Measurements from ENCODE around the gene PSMB5.
A peak's percentile ranks its signal among the peaks of the same experiment; 100 is the strongest.

PSMB5 gene

GRCh38 chr14:22985894-22986507 is 48.7 kb downstream of the PSMB5 start:
- ATAC-seq, result no peak

DNA sequence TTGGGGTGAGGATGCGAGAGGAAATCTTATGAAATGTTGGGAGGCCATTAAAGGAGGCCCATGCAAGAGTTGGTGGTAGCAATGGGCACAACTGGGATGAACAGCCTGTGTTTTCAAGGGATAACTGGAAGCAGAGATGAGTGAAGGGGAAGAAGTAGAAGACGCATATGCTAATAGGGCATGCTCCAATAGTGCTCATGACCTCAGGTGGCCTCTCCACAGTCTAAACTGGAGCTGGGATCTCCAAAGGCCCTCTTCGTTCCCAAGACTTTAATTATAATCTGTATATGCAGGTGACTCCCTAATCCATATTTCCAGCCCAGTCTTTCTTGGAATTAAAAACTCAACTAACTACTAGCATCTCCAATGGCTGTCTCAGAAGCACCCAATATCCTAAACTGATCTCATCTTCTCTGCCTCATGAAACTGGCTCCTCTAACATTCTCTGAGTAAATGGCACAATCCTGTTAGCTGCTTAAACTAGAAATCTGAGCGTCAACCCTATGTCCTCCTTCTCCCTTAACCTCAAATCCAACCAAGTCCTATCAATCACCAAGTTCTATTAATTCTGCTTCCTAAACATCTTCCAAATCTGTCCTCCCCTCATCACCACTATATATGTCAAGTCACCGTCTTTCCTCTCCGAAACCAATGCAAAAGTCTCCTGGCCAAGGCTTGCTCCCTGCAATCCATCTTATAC is 49.6 kb downstream of the PSMB5 start:
- no peak for ATAC-seq

DNA sequence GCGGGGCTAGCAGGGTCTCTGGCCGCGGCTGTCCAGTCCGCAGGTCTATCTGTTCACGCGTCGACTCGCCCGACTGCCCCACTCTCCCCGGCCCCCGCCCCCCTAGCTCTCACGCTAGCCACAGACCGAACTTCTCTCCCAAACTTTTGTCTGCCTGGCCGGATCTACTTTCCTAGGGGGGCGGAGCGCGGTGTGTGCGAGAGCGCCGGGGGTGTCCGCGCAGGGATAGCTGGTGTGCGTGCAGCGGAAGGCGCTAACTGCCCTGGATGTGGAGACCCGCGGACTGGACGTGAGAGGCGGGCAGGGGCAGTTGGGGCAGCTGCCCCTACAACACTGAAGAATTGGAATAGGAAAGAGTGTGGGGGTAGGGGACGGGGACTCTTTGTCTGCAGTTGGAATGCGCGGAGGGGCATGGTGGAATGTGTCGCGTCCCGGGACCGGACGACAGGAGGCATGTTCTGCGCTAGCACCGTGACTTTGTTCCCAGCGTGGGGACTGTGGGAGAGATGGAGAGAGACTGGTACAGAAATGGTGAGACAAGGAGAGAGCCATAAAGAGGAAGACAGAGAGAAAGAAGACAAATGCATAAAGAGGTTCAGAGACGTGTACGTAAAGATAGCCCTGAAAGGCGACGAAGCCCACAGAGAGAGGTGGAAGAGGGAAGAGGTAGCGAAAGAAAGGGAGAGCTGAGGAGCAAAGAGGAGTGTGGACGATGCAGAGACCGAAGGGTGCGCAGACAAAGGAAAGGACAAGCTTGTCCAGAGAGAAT is 52.0 kb downstream of the PSMB5 start, which contains the start of gene AJUBA:
Gene AJUBA (minus strand): TSS at position 75 of the 769 bp plus-strand sequence. CDS start 285 bp downstream, outside the sequence.
- peak; percentile 58 to 71 for ATAC-seq

- no peak for ATAC-seq
Observed at GRCh38 chr14:22981876-22982476, 52.7 kb downstream of the PSMB5 start.

DNA sequence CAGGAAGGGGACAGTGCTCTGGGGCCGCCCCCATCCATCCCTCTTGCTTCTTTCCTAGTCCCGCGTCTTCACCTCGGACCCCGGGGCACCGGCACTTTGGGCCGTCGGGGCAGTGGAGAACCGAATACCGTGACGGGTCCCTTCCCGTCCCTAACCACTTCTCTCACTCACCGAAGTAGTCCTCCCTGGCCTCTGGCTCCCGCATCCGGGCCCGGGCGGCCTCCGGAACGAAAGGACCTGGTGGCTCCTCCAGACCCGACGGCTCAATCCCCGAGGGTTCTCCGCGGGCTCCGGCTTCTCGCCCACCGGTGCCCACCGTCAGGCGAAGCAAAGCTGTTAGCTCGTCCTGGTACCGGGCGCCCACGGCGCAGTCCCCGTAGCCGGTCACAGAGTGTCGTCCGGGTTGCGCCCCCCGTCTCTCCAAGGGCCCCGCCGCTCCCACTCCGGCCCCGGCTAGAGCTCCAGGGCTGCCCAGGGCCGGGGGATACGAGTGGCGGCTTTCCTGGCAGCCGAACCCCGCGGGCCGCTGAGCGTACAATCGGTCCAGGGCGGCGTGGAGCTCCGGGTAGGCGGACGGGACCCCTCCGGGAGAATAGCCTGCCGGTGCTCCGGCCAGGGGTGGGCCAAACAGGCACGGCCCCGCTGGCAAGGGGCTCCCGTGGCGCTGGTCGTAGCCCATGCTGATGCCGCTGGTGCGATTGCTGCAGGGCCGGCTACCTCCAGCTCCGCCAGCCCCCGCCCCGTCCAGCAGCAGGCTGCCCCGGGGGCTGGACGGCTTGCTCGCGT is 53.4 kb downstream of the PSMB5 start:
- ATAC-seq, result no peak

DNA sequence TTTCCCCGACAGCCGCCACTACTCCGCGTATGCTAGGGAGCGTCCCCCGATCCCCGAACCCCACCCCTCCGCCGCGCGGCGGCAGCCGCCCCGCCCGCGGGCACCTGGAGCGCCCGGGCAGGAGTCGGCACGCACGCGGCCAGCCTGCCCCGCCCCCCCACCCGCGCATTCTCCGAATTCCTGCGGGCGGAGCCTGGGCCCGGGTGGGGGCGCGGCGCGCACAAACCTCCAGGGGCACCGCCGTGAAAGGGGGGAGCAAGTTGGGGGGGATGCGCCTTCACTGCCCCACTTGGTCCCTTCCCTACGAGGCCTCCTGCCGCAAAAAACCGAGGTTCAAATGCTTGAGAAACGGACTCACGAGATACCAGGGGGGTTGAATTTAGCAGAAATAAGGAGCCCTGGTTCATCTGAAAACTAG is 54.0 kb downstream of the PSMB5 start:
- ATAC-seq, result peak; percentile 18 to 39

- no peak for ATAC-seq
Observed at GRCh38 chr14:22979748-22980392, 54.8 kb downstream of the PSMB5 start.

- no peak for ATAC-seq
Observed at GRCh38 chr14:22978981-22979671, 55.6 kb downstream of the PSMB5 start.

- no peak for ATAC-seq
Observed at GRCh38 chr14:22978487-22978837, 56.2 kb downstream of the PSMB5 start.

DNA sequence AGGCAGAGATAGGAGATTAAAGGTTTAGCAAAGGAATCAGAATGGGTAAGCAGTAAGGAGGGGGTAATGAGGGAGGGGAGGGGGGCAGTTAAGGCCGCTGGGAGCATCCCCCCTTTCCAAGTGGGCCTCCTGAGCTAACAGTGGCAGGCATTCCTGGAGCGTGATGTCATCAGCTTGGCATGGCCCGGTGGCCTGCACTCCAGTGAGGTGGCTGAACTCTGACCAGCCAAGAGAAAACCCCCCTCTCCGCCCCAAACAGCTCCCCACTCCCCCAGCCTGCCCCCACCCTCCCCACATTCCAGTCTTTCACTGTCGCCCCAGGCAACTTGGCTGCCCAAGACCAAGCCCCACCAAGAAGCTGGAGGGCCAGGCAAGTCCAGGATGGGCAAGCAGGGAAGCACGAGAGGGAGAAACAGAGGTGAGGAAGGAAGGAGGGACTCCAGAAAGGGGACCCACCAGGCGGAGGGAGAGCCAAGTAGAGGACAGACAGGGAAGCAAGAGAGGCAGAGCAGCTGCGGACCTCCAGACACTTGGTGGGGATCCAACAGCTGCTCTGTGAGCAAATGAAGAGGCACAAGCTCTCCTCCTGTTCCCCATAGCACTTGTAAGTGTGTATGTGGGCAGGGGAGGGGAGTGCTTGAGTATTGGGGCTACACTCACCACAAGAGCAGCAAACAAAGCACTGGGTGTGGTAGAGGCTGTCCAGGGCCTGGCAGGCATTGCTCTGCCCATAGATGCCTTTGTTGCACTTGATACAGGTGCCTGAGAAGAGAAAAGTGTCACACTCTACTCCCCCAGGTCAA is 56.8 kb downstream of the PSMB5 start:
- ATAC-seq, result no peak

- no peak for ATAC-seq
Observed at GRCh38 chr14:22977434-22977683, 57.3 kb downstream of the PSMB5 start.

- ATAC-seq, result no peak
Observed at GRCh38 chr14:22976620-22977433, 57.9 kb downstream of the PSMB5 start.

Measured in activated CD4-positive, CD25-positive, alpha-beta regulatory T cell treated with anti-CD3 and anti-CD28 coated beads, Interleukin-2, amount 50 U/mL, for 24 hours (primary cell).